GM12801 (cell line): ENCODE results near the gene DACH1.

Source experiments
- CTCF ChIP-seq: IDR thresholded peaks from one replicate; pipeline ENCODE4 v1.5.1; 2011; ENCODE audit warnings: control low read depth; ENCODE audit not compliant: insufficient read length; ENCODE audit errors: extremely low read depth

The DACH1 gene

GRCh38 chr13:71685072-71685471 is 181.9 kb downstream of the DACH1 start:
- no peak for TF ChIP-seq CTCF

GRCh38 chr13:71681901-71682613 is 184.9 kb downstream of the DACH1 start:
- TF ChIP-seq CTCF, result no peak

GRCh38 chr13:71677124-71677523 is 189.9 kb downstream of the DACH1 start:
- no peak for TF ChIP-seq CTCF

- TF ChIP-seq CTCF, result no peak
Observed at GRCh38 chr13:71672512-71672911, 194.5 kb downstream of the DACH1 start.

GRCh38 chr13:71663431-71663830 is 203.6 kb downstream of the DACH1 start:
- no peak for TF ChIP-seq CTCF

GRCh38 chr13:71661921-71662320 is 205.1 kb downstream of the DACH1 start:
- TF ChIP-seq CTCF, result no peak

- TF ChIP-seq CTCF, result no peak
Observed at GRCh38 chr13:71659404-71659803, 207.6 kb downstream of the DACH1 start.
